Gastroesophageal sphincter (tissue), 3 donors: ENCODE measurements around the gene PHF12.

Source experiments
- POLR2A ChIP-seq, 2 donors: fragments of 450-650 bp; IDR thresholded peaks; one replicate each; pipeline ENCODE4 v1.6.1; 2017; ENCODE audit warnings: antibody characterized with exemption in 2 of 2, mild to moderate bottlenecking in 2 of 2, moderate library complexity in 1 of 2
- POLR2AphosphoS5 ChIP-seq: sonication (generic); formaldehyde crosslinking; IDR thresholded peaks from one replicate; pipeline ENCODE4 v1.6.1; 2017; ENCODE audit warnings: antibody characterized with exemption
- TF ChIP-seq, protein P1 (sequence below), 4 experiments: fragments of 200-600 bp in 2 of 4; fragments of 450-650 bp in 2 of 4; sonication (generic) in 1 of 4; IDR thresholded peaks; one replicate each; pipeline ENCODE4 v1.5.1; 2017 to 2019; ENCODE audit warnings: antibody characterized with exemption in 4 of 4, mild to moderate bottlenecking in 2 of 4, moderate library complexity in 2 of 4

DNA sequence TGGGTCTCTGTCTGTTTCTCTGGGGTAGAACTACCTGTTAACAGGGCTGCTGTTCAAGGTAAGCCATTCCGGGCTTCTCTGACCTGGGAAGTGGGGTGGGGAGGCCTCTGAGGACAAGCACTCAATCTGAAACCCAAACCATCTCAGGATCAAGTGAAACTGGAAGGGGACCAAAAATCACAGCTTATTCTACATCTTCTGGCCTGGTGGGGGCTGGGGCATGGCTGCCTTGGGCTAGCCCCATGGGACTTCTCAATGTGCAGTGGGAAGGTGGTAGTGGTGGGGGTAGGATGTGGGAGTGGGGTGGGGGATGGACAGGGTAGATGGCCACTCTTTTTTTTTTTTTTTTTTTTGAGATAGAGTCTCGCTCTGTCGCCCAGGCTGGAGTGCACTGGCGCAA, 59.3 kb downstream of the PHF12 start:
- TF ChIP-seq, protein P1, sequence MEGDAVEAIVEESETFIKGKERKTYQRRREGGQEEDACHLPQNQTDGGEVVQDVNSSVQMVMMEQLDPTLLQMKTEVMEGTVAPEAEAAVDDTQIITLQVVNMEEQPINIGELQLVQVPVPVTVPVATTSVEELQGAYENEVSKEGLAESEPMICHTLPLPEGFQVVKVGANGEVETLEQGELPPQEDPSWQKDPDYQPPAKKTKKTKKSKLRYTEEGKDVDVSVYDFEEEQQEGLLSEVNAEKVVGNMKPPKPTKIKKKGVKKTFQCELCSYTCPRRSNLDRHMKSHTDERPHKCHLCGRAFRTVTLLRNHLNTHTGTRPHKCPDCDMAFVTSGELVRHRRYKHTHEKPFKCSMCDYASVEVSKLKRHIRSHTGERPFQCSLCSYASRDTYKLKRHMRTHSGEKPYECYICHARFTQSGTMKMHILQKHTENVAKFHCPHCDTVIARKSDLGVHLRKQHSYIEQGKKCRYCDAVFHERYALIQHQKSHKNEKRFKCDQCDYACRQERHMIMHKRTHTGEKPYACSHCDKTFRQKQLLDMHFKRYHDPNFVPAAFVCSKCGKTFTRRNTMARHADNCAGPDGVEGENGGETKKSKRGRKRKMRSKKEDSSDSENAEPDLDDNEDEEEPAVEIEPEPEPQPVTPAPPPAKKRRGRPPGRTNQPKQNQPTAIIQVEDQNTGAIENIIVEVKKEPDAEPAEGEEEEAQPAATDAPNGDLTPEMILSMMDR (IDR thresholded peaks at IDR 0.05) = no peak
- TF ChIP-seq POLR2A (IDR thresholded peaks at IDR 0.05) (no peak), POLR2AphosphoS5 (no peak)
